Endothelial cell of umbilical vein (primary cell): ENCODE results near the gene NXN. TPM values are rescaled to one million over a fixed set of nuclear protein-coding genes. Genes with fewer than 3 reads are reported as not detected.
"Not testable (repeated sequence)": the region's sequence is repeated elsewhere in the genome, so short reads cannot be mapped to it uniquely, and the experiment has no call there.

Experiments used
- BruUV-seq: library from RNA; stranded (reverse); fragments of 400-500 nt; replicated peaks from 2 replicates; lab custom pipeline; 2021; lab: Mats Ljungman, UMichigan
- CTCF ChIA-PET: fragments of 300-600, 350-600 bp; sonication (Branson Sonifier 250); formaldehyde crosslinking; loops from one replicate; lab custom pipeline; 2021; ENCODE audit warnings: antibody characterized with exemption, inconsistent platforms; lab: Charles Lee
- POLR2A ChIA-PET: fragments of 300-600, 350-600 bp; sonication (Branson Sonifier 250); formaldehyde crosslinking; loops from one replicate; lab custom pipeline; 2021; ENCODE audit warnings: antibody characterized with exemption, inconsistent platforms; lab: Charles Lee
- DNase-seq: peaks from one replicate; pipeline ENCODE4 v3.0.0-alpha.2; 2011; ENCODE audit warnings: low read depth, low spot score
- FAIRE-seq: peaks from 2 replicates; lab custom pipeline; 2011; peaks lifted over from hg19 to GRCh38; lab: Jason Lieb, UNC
- H2AFZ ChIP-seq: 2 replicates; pipeline ENCODE4 v1.6.0; 2012; ENCODE audit warnings: low read depth, low read length, control low read depth, inconsistent platforms
- H3K27ac ChIP-seq: 2 replicates; pipeline ENCODE4 v1.5.1; 2011; ENCODE audit warnings: low read depth, mild to moderate bottlenecking, control low read depth, low read length, moderate library complexity; ENCODE audit not compliant: insufficient read depth
- H3K27me3 ChIP-seq, 2 experiments: 2 replicates each; pipeline versions ENCODE4 v1.6.0 to v1.6.1; 2011; ENCODE audit warnings: low read length in 2 of 2, mixed read lengths in 1 of 2; ENCODE audit not compliant: control insufficient read depth in 2 of 2, insufficient read depth in 2 of 2
- H3K36me3 ChIP-seq, 2 experiments: 2 replicates in 1 of 2; 3 replicates in 1 of 2; pipeline ENCODE4 v1.5.1; 2011; ENCODE audit warnings: low read length in 2 of 2, mild to moderate bottlenecking in 1 of 2, moderate library complexity in 1 of 2; ENCODE audit not compliant: control insufficient read depth in 2 of 2, insufficient read depth in 2 of 2; ENCODE audit errors: extremely low read depth in 1 of 2
- H3K4me1 ChIP-seq: 3 replicates; pipeline ENCODE4 v1.5.1; 2011; ENCODE audit warnings: mild to moderate bottlenecking, low read length; ENCODE audit not compliant: control insufficient read depth, insufficient read depth; ENCODE audit errors: extremely low read depth
- H3K4me2 ChIP-seq: 2 replicates; pipeline ENCODE4 v1.6.1; 2011; ENCODE audit warnings: low read length, control low read depth, mixed read lengths; ENCODE audit not compliant: insufficient read depth
- H3K4me3 ChIP-seq, 3 experiments: fragments of 200-600 bp in 1 of 3; sonication (generic), shearing (Covaris generic) in 1 of 3; replicated peaks in 1 of 3; 2 replicates each; pipeline ENCODE4 v1.5.1; 2011 to 2016; ENCODE audit warnings: control low read depth in 3 of 3, low read length in 3 of 3, mild to moderate bottlenecking in 2 of 3, inconsistent platforms in 1 of 3, low read depth in 1 of 3, moderate library complexity in 1 of 3; ENCODE audit not compliant: insufficient read depth in 1 of 3
- H3K79me2 ChIP-seq: 2 replicates; pipeline ENCODE4 v1.6.0; 2012; ENCODE audit warnings: low read length, inconsistent platforms; ENCODE audit not compliant: control insufficient read depth, insufficient read depth
- H3K9ac ChIP-seq: replicated peaks from 2 replicates; pipeline ENCODE3; 2011; ENCODE audit warnings: low read length, control low read depth; ENCODE audit not compliant: insufficient read depth; ENCODE audit errors: extremely low read depth
- H3K9me1 ChIP-seq: replicated peaks from 3 replicates; pipeline ENCODE4 v1.6.0; 2011; ENCODE audit warnings: mild to moderate bottlenecking, low read length; ENCODE audit not compliant: control insufficient read depth, insufficient read depth; ENCODE audit errors: extremely low read depth
- H3K9me3 ChIP-seq: replicated peaks from 2 replicates; pipeline ENCODE4 v1.5.1; 2012; ENCODE audit warnings: low read length, inconsistent platforms; ENCODE audit not compliant: control insufficient read depth, insufficient read depth
- H4K20me1 ChIP-seq: replicated peaks from 2 replicates; pipeline ENCODE3; 2011; ENCODE audit warnings: mild to moderate bottlenecking, low read length; ENCODE audit not compliant: control insufficient read depth, insufficient read depth; ENCODE audit errors: extremely low read depth
- EZH2 ChIP-seq: IDR thresholded peaks from 2 replicates; pipeline ENCODE4 v1.6.1; 2012; ENCODE audit warnings: borderline replicate concordance, low read depth, mild to moderate bottlenecking, moderate library complexity, low read length, inconsistent platforms; ENCODE audit not compliant: severe bottlenecking
- FOS ChIP-seq: IDR thresholded peaks from 2 replicates; pipeline ENCODE4 v1.6.1; 2011; ENCODE audit warnings: mild to moderate bottlenecking, low read length, moderate library complexity, borderline replicate concordance; ENCODE audit not compliant: insufficient read depth
- GATA2 ChIP-seq: IDR thresholded peaks from 2 replicates; pipeline ENCODE4 v1.7.0; 2011; ENCODE audit warnings: low read depth, mild to moderate bottlenecking, moderate library complexity, mixed read lengths, low read length; ENCODE audit not compliant: insufficient read length, insufficient read depth
- JUN ChIP-seq: IDR thresholded peaks from 2 replicates; pipeline ENCODE4 v1.6.1; 2011; ENCODE audit warnings: borderline replicate concordance, low read depth; ENCODE audit not compliant: insufficient read length, insufficient read depth
- MYC ChIP-seq: IDR thresholded peaks from one replicate; pipeline ENCODE4 v1.6.1; 2011; ENCODE audit warnings: mild to moderate bottlenecking, low read depth, low read length
- POLR2A ChIP-seq: IDR thresholded peaks from 2 replicates; pipeline ENCODE4 v1.6.1; 2012; ENCODE audit warnings: low read depth, mild to moderate bottlenecking, control low read depth, low read length
- POLR2AphosphoS5 ChIP-seq: IDR thresholded peaks from 2 replicates; pipeline ENCODE4 v1.6.1; 2012; ENCODE audit warnings: low read depth, mild to moderate bottlenecking, control low read depth, low read length, moderate library complexity; ENCODE audit not compliant: insufficient read depth
- dilution Hi-C: fragments of 300-500 bp; cut with MboI; formaldehyde crosslinking; loops from one replicate; pipeline ENCODE4 v1.15.0; 2019; ENCODE audit warnings: low sequenced_read_pairs; ENCODE audit not compliant: extremely low pct_ligation_motif_present
- intact Hi-C: fragments of 100-400 bp; cut with micrococcal nuclease; formaldehyde crosslinking; loops from one replicate; pipeline ENCODE4 v1.10.0; 2022
- polyA plus RNA-seq, 4 experiments: library from polyadenylated mRNA; depleted of rRNA in 3 of 4; stranded (reverse) in 3 of 4; unstranded in 1 of 4; fragments of >200 nt; gene quantifications; 2 replicates each; pipeline versions ENCODE4 v1.2.1 to v1.2.3, GENCODE V29; 2011 to 2012; ENCODE audit warnings: missing spikeins in 1 of 4
- total RNA-seq: library from RNA; stranded (reverse); gene quantifications from 2 replicates; pipeline ENCODE4 v1.2.3, GENCODE V29; 2021
- TF ChIP-seq, protein P1 (sequence below), 2 donors: IDR thresholded peaks; 1 replicate in 1 of 2; 2 replicates in 1 of 2; pipeline ENCODE4 v1.5.1; 2011; ENCODE audit warnings: low read length in 2 of 2, mild to moderate bottlenecking in 2 of 2, moderate library complexity in 2 of 2, control low read depth in 1 of 2, inconsistent platforms in 1 of 2, low read depth in 1 of 2; ENCODE audit not compliant: insufficient read depth in 1 of 2; ENCODE audit errors: extremely low read depth in 1 of 2
- TF ChIP-seq, protein P2 (sequence below): IDR thresholded peaks from 2 replicates; pipeline ENCODE4 v1.6.1; 2011; ENCODE audit not compliant: insufficient read depth, insufficient read length

NXN gene
- total and polyA plus RNA-seq, 2 donors (not counting 3 experiments of a cell fraction or from before 2014, with no cell fraction given): 69.5 to 77.3 TPM

DNA sequence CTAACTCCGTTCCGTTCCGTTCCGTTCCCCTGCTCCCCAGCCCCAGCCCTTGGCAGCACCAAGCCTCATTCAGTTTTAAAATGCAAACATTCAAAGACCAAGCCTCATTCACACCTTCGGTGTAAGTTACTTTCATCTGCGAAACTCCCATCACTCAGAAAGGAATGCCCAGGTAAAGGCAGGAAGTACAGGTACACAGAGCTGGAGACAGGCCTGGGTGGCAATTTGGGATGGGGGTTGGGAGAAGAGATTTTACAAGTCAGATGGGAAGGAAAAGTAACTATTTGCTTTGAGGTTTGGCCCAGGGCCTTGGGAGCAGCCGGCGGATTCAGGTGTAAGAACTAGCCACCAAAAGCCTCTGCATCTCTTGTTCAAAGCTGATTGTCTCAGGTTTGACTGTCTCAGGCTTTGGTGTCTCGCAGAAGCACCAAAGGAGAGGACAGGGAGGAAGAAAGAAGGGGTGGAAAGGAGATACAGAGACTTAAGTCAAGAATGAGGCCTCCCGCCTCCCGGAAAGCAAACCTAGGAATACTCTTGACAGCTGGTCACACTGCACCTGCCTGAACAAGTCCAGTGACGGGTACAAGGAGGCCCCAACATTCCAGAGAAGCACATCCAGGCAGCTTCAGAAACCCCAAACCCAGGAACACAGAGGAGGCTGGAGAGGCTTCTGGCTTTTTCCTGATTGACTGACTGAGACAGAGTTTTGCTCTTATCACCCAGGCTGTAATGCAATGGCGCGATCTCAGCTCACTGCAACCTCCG is 54.7 kb downstream of the NXN start:
- Histone ChIP-seq H3K79me2 (no peaks in the 10 kb centered on the region), H3K4me1 (peaks cover 13% of the 10 kb centered on the region), H3K9ac (no peak overlapping the region), H3K4me3 (no peak overlapping the region), H3K9me1 (no peaks in the 10 kb centered on the region), H2AFZ (no peak overlapping the region), H4K20me1 (no peaks in the 10 kb centered on the region), H3K9me3 (no peaks in the 10 kb centered on the region), H3K27me3 (no peaks in the 10 kb centered on the region), H3K36me3 (peaks cover 0 to 2% of the 10 kb centered on the region in 2 experiments), H3K4me2 (no peak overlapping the region), H3K27ac (no peak overlapping the region)
- DNase-seq: no peak
- no TSS peak for BruUV-seq
- FAIRE-seq: no peak
- intact Hi-C loops (no loop called here), dilution Hi-C loops (no loop called here)
- TF ChIP-seq FOS (no peak), JUN (no peak), MYC (no peak), POLR2A (no peak), EZH2 (no peak), GATA2 (no peak), POLR2AphosphoS5 (no peak)
- TF ChIP-seq, protein P1, sequence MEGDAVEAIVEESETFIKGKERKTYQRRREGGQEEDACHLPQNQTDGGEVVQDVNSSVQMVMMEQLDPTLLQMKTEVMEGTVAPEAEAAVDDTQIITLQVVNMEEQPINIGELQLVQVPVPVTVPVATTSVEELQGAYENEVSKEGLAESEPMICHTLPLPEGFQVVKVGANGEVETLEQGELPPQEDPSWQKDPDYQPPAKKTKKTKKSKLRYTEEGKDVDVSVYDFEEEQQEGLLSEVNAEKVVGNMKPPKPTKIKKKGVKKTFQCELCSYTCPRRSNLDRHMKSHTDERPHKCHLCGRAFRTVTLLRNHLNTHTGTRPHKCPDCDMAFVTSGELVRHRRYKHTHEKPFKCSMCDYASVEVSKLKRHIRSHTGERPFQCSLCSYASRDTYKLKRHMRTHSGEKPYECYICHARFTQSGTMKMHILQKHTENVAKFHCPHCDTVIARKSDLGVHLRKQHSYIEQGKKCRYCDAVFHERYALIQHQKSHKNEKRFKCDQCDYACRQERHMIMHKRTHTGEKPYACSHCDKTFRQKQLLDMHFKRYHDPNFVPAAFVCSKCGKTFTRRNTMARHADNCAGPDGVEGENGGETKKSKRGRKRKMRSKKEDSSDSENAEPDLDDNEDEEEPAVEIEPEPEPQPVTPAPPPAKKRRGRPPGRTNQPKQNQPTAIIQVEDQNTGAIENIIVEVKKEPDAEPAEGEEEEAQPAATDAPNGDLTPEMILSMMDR (IDR thresholded peaks at IDR 0.05; ENCODE audit: extremely low read depth in 1 of 2, insufficient read depth in 1 of 2, low read depth in 1 of 2, low read length in 2 of 2): no peak
- TF ChIP-seq, protein P2, sequence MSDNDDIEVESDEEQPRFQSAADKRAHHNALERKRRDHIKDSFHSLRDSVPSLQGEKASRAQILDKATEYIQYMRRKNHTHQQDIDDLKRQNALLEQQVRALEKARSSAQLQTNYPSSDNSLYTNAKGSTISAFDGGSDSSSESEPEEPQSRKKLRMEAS: no peak
- ChIA-PET POLR2A (no interaction called here), CTCF (no interaction called here)

DNA sequence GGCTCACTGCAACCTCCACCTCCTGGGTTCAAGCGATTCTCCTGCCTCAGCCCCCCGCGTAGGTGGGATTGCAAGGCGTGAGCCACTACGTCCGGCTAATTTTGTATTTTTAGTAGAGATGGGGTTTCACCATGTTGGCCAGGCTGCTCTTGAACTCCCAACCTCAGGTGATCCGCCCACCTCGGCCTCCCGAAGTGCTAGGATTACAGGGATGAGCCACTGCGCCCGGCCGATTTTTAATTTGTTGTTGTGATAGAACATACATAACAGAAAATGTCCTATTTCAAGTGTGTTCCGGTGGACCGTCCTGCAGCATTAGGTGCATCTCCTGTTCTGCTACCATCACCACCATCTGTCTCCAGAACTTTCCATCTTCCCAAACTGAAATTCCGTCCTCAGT is 55.3 kb downstream of the NXN start:
- H2AFZ ChIP-seq, H3K27me3 ChIP-seq, intact Hi-C loops, H3K9me3 ChIP-seq, BruUV-seq, dilution Hi-C loops, DNase-seq, CTCF ChIA-PET, H3K27ac ChIP-seq, H3K9me1 ChIP-seq, H3K79me2 ChIP-seq, H3K9ac ChIP-seq, POLR2A ChIA-PET, FAIRE-seq, H3K4me2 ChIP-seq, H3K4me3 ChIP-seq, H4K20me1 ChIP-seq, H3K36me3 ChIP-seq: not testable (repeated sequence)
- H3K4me1 ChIP-seq: peaks cover 13% of the 10 kb centered on the region
